Astrocyte of the cerebellum (primary cell): ENCODE measurements around the gene KCNMA1.
"Not testable (repeated sequence)": the region's sequence is repeated elsewhere in the genome, so short reads cannot be mapped to it uniquely, and the experiment has no call there.

Experiments
- DNase-seq: peaks from one replicate; pipeline ENCODE4 v3.0.0-alpha.2; 2011; ENCODE audit warnings: low read depth
- H3K4me3 ChIP-seq: 2 replicates; pipeline ENCODE4 v1.5.1; 2011; ENCODE audit warnings: mild to moderate bottlenecking, low read depth, low read length, moderate library complexity
- in situ Hi-C: cut with HindIII; loops from 2 replicates; pipeline ENCODE4 v1.10.0; 2017; ENCODE audit warnings: low sequenced_read_pairs
- TF ChIP-seq, protein P1 (sequence below): IDR thresholded peaks from 2 replicates; pipeline ENCODE4 v1.5.1; 2012; ENCODE audit warnings: low read length, low read depth, moderate library complexity, mild to moderate bottlenecking; ENCODE audit errors: missing control alignments

Gene KCNMA1

DNA sequence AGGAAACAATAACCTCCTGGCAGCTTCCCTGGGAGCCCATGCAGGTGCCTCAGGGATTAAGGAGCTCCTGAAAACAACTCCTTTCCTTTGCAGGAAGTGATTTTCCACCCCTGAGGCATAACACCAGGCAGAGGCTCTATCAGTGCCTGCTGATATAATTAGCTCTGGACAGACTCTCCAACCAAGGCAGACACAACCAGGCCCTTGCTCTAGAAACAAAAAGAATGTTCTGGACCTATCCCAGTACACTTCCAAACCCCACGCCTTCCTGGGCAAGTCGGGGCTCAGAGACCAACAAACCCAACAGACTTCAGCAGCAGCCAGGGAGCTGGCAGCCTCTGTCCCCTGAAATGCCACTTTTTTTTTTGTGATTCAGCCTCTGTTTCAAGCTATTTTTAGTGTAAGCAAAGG, 247.1 kb downstream of the KCNMA1 start:
- TF ChIP-seq, protein P1, sequence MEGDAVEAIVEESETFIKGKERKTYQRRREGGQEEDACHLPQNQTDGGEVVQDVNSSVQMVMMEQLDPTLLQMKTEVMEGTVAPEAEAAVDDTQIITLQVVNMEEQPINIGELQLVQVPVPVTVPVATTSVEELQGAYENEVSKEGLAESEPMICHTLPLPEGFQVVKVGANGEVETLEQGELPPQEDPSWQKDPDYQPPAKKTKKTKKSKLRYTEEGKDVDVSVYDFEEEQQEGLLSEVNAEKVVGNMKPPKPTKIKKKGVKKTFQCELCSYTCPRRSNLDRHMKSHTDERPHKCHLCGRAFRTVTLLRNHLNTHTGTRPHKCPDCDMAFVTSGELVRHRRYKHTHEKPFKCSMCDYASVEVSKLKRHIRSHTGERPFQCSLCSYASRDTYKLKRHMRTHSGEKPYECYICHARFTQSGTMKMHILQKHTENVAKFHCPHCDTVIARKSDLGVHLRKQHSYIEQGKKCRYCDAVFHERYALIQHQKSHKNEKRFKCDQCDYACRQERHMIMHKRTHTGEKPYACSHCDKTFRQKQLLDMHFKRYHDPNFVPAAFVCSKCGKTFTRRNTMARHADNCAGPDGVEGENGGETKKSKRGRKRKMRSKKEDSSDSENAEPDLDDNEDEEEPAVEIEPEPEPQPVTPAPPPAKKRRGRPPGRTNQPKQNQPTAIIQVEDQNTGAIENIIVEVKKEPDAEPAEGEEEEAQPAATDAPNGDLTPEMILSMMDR: no peak
- DNase-seq: no peak
- no peak overlapping the region for H3K4me3 ChIP-seq
- in situ Hi-C loops: no loop called here

DNA sequence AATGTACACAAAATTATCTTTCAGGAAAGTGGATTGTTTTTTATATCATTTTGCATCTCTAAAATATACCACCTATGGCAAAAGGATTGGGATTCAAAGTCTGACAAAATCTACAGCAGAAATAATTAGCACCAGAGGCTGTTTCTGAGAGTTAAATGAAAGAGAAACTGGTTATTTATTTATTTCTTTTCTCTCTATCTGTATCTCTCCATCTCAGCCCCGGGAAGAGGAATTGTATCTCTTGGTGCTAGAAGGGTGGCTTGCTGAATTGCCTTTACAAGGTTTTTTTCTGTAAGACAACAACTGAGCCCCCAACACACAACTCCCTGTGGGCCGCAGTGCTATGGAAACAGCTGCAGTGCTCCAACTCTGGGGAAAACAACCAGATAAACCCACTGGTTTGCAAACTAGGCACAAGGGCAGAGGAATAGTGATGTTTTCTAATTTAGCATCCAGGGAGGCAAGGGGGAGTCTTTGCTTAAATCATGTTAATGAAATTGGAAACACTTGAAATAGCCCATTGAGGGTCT, 249.0 kb downstream of the KCNMA1 start:
- H3K4me3 ChIP-seq: no peak overlapping the region
- TF ChIP-seq, protein P1: no peak
- DNase-seq: no peak
- in situ Hi-C loops: no loop called here

DNA sequence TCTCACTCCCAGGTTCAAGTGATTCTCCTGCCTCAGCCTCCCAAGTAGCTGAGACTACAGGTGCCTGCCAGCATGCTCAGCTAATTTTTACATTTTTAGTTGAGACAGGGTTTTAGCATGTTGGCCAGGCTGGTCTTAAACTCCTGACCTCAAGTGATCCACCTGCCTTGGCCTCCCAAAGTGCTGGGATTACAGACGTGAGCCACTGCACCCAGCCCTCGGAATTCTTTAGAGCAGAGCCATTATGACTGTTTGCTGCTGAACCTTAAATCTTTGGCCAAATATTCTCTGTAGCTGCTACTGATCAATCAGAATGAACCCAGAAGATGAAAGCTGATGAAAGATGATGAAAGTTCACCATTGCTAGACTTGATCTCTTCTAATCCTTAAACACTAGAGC, 249.9 kb downstream of the KCNMA1 start:
- DNase-seq, in situ Hi-C loops: not testable (repeated sequence)

DNA sequence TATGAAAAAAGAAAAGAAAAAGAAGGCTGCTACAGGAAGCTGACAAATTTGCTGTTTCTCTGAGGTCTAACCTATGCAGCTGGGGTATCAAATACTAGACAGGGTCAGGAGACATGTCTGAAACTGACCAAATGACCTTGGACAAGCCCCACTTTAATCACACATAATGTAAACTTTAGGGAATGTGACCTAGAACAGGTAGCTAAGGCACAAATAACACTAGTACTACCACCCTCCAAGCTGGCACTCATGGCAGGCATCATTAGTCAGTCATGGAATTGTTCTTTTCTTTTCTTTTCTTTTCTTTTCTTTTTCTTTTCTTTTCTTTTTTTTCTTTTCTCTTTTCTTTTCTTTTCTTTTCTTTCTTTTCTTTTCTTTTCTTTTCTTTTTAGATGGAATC, 250.4 kb downstream of the KCNMA1 start:
- TF ChIP-seq, protein P1: no peak
- H3K4me3 ChIP-seq: no peak overlapping the region
- in situ Hi-C loops: no loop called here
- no peak for DNase-seq

More for the DNA sequence above, 249.9 kb downstream of the KCNMA1 start:
- not testable (repeated sequence) for H3K4me3 ChIP-seq

DNA sequence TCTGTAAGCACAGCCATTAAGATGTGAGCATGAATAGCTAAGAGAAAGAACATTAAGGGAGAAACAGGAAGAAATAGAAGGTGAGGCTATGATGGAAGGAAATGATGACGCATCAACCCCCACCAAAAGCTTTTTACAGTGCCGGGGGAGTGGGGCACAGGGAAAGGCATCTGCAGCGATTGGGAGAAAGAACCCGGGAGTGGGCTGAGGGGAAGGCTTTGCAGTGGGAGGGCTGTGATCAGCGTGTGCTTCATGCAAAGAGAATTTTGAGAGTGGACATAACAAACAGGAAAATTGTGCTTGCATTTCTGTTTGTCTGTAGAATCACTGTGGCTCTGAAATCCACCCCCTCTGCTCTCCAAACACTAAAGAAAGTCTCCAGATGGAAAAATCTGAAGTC, 250.8 kb downstream of the KCNMA1 start:
- DNase-seq: no peak
- TF ChIP-seq, protein P1: no peak
- H3K4me3 ChIP-seq: no peak overlapping the region
- in situ Hi-C loops: no loop called here

DNA sequence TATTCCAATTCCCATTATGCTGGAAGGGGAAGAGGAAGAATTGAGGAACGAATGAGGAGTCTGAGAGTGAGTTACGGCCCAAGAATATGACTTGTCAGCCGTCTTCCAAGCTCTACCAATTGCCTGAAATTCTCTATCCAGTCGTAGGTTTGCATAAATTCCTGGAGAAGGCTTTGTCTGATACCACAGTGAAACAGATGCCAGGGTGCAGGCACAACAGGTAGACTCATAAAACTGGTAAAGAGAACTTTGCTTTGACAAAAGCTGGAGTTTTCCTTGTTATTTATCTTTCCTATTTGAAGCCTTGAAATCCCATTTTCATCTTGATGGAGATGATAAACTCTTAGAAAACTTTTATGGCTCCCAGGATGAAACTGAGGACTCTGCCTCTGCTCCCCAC, 251.2 kb downstream of the KCNMA1 start:
- in situ Hi-C loops: no loop called here
- TF ChIP-seq, protein P1: no peak
- no peak overlapping the region for H3K4me3 ChIP-seq
- no peak for DNase-seq

DNA sequence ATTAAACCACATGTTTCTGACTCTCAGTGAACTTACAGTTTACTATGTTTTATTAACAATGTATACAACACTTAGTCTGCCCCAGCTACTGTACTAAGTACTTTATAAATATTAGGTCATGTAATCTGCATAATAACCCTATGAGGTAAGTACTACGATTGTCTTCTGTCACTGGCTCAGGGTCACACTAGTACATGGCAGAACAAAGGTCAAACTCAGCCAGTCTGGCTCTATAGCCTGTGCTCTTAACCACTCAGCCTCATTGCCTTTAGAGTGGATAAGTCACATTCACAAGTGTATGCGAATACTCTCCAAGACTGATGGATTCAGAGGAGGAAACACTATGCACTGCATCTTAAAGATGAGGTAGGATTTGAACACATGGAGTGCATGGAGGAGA, 252.3 kb downstream of the KCNMA1 start:
- H3K4me3 ChIP-seq: no peak overlapping the region
- DNase-seq: no peak
- in situ Hi-C loops: no loop called here
- TF ChIP-seq, protein P1: no peak
